Tibial nerve (tissue), 4 donors: ENCODE data around the gene BCL2L13. TPM values are rescaled to one million over a fixed set of nuclear protein-coding genes. Genes with fewer than 3 reads are reported as not detected.

ENCODE experiments used
- DNase-seq, 2 donors: peaks; one replicate each; pipeline ENCODE4 v3.0.0-alpha.2; 2019; ENCODE audit warnings: low spot score in 2 of 2
- H3K27ac ChIP-seq, 4 donors: fragments of 200-600 bp; sonication (generic) in 3 of 4; one replicate each; pipeline ENCODE4 v1.5.1; 2017 to 2019; ENCODE audit warnings: mild to moderate bottlenecking in 1 of 4
- H3K27me3 ChIP-seq, 2 donors: fragments of 200-600 bp; sonication (generic) in 1 of 2; one replicate each; pipeline versions ENCODE4 v1.5.1 to v1.6.0; 2017 to 2019
- H3K36me3 ChIP-seq, 3 donors: fragments of 200-600 bp; sonication (generic); one replicate each; pipeline ENCODE4 v1.5.1; 2018 to 2019
- H3K4me1 ChIP-seq, 4 donors: fragments of 200-600 bp; sonication (generic) in 3 of 4; one replicate each; pipeline ENCODE4 v1.5.1; 2017 to 2019
- H3K4me3 ChIP-seq, 4 donors: fragments of 200-600 bp; sonication (generic) in 3 of 4; one replicate each; pipeline ENCODE4 v1.5.1; 2017 to 2019; ENCODE audit warnings: mild to moderate bottlenecking in 1 of 4, moderate library complexity in 1 of 4
- H3K9me3 ChIP-seq, 4 donors: fragments of 200-600 bp; sonication (generic) in 3 of 4; one replicate each; pipeline ENCODE4 v1.5.1; 2017 to 2019
- EP300 ChIP-seq, 2 donors: sonication (generic); formaldehyde crosslinking; IDR thresholded peaks; one replicate each; pipeline ENCODE4 v1.6.1; 2017; ENCODE audit warnings: antibody characterized with exemption in 2 of 2, mild to moderate bottlenecking in 1 of 2
- POLR2A ChIP-seq, 2 donors: fragments of 450-650 bp; IDR thresholded peaks; one replicate each; pipeline ENCODE4 v1.6.1; 2017; ENCODE audit warnings: antibody characterized with exemption in 2 of 2, mild to moderate bottlenecking in 2 of 2, moderate library complexity in 2 of 2
- WGBS, 2 donors: methylation state at CpG; one replicate each; pipeline ENCODE4 v1.1.5; 2018; 5-methylcytosine and 5-hydroxymethylcytosine counted together
- total RNA-seq, 4 donors: library from RNA; depleted of rRNA; stranded (reverse); fragments of >200 nt; gene quantifications; one replicate each; pipeline ENCODE4 v1.1.0, GENCODE V29; 2016
- TF ChIP-seq, protein P1 (sequence below), 5 experiments: fragments of 200-600 bp in 3 of 5; fragments of 450-650 bp in 2 of 5; sonication (generic) in 3 of 5; IDR thresholded peaks; one replicate each; pipeline ENCODE4 v1.5.1; 2016 to 2019; ENCODE audit warnings: antibody characterized with exemption in 5 of 5, mild to moderate bottlenecking in 3 of 5, moderate library complexity in 2 of 5

Gene BCL2L13
- total RNA-seq, 4 donors from 2014 or later, result 47.4 to 74.7 (median 60.9) TPM

- H3K36me3 ChIP-seq, result no peaks in the 10 kb centered on the region
- H3K9me3 ChIP-seq, result no peaks in the 10 kb centered on the region
- TF ChIP-seq POLR2A (IDR thresholded peaks at IDR 0.05), result no peak
- TF ChIP-seq, protein P1, sequence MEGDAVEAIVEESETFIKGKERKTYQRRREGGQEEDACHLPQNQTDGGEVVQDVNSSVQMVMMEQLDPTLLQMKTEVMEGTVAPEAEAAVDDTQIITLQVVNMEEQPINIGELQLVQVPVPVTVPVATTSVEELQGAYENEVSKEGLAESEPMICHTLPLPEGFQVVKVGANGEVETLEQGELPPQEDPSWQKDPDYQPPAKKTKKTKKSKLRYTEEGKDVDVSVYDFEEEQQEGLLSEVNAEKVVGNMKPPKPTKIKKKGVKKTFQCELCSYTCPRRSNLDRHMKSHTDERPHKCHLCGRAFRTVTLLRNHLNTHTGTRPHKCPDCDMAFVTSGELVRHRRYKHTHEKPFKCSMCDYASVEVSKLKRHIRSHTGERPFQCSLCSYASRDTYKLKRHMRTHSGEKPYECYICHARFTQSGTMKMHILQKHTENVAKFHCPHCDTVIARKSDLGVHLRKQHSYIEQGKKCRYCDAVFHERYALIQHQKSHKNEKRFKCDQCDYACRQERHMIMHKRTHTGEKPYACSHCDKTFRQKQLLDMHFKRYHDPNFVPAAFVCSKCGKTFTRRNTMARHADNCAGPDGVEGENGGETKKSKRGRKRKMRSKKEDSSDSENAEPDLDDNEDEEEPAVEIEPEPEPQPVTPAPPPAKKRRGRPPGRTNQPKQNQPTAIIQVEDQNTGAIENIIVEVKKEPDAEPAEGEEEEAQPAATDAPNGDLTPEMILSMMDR (IDR thresholded peaks at IDR 0.05), result no peak
- TF ChIP-seq EP300 (IDR thresholded peaks at IDR 0.05), result no peak
- H3K27ac ChIP-seq, result no peak overlapping the region
- H3K27me3 ChIP-seq, result no peaks in the 10 kb centered on the region
- no peak for DNase-seq
- H3K4me3 ChIP-seq, result no peak overlapping the region
- H3K4me1 ChIP-seq, result peaks cover 0 to 4% (median 1%) of the 10 kb centered on the region in 4 donors
- WGBS, 2 donors, result 74 to 87% methylated on average over 6 to 7 of the region's 7 CpGs
Measured at GRCh38 chr22:17744430-17744829, 105.9 kb downstream of the BCL2L13 start.

GRCh38 chr22:17746916-17747315 is 108.4 kb downstream of the BCL2L13 start:
- Histone ChIP-seq H3K4me3 (no peak overlapping the region), H3K36me3 (no peaks in the 10 kb centered on the region), H3K27ac (no peak overlapping the region), H3K9me3 (no peaks in the 10 kb centered on the region), H3K4me1 (peaks cover 0 to 4% (median 1%) of the 10 kb centered on the region in 4 donors), H3K27me3 (no peaks in the 10 kb centered on the region)
- TF ChIP-seq POLR2A (IDR thresholded peaks at IDR 0.05) (no peak), EP300 (IDR thresholded peaks at IDR 0.05) (no peak)
- TF ChIP-seq, protein P1 (IDR thresholded peaks at IDR 0.05), result no peak
- no peak for DNase-seq
- 91 to 94% methylated on average over 10 of the region's 10 CpGs for WGBS, 2 donors

DNA sequence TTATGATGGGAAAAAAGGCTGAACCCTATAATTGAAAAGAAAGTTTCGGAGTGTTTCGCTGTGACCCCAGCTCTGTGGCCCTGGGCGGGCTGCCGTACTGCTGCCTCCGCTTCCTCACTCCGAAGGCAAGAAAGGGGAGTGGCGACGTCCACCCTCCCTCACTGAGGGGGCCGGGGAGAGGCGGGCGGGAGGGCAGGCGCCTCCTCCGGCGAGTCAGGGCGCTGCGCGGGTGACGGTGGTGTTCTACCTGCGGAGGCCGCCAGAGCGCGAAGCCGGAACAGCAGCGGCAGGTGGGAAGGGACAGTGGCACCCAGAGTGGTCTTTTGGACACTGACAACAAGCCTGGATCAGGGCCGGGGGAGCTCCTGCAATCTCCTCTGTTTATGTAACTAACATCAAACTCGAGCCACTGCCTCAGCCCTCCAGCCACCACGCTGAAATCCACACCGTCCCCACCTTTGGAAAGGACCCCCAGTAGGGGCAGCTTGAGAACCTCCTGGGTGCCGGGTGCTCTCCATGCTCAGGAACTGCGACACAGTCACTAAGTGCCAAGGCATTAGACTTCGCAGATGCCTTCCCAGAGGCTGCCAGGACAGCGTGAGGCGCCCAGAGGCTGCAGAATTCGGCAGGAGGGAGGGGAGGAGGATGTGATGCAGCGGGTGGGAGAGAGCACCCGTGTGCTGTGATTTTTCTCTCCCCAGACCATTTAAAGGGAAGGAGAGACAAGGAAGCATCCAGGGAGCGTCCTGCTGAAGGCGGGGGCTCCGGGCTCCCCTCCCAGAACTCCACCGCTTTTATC is 110.2 kb downstream of the BCL2L13 start:
- 76 to 79% methylated on average over 36 to 40 of the region's 40 CpGs for WGBS, 2 donors
- H3K9me3 ChIP-seq, result no peaks in the 10 kb centered on the region
- no peak overlapping the region for H3K4me3 ChIP-seq

DNA sequence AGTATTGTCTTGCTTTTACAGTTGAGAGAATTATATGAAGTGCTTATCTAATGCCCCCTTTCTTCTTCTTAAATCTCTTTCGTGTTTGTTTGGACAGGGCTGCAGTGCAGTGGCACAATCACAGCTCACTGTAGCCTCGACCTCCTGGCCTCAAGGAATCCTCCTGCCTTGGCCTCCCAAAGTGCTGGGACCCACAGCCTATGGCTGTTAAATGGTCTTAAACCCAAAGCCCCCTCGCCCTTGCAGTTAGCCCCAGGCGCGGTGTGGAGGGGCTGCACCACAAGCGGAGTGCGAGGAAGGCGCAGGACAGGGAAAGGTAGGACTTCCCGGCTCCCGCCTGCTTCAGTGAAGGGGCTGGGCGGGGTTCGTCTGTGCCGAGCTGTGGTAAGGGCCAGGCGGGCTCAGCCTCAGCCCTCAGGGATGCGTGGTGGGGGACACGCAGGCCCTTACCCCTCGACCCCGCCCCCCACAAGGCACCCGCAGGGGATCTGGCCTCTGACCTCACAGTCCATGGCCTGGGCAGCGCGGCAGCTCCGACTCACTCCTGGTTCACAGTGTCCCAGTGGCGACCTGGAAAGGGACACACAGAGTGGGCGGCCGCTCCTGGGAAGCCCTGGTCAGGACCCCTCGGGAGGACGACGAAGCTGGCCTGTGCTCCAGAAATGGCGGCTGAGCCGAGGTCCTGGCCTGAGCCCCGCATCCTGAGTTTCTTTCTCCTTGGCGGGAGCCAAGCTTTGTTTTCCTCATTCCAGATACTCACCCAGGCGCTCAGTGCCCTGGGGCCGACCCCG is 111.2 kb downstream of the BCL2L13 start:
- Histone ChIP-seq H3K4me1 (no peaks in the 10 kb centered on the region), H3K27me3 (no peaks in the 10 kb centered on the region), H3K4me3 (no peak overlapping the region), H3K27ac (no peak overlapping the region), H3K9me3 (no peaks in the 10 kb centered on the region), H3K36me3 (no peaks in the 10 kb centered on the region)
- TF ChIP-seq POLR2A (IDR thresholded peaks at IDR 0.05) (no peak), EP300 (IDR thresholded peaks at IDR 0.05) (no peak)
- TF ChIP-seq, protein P1 (IDR thresholded peaks at IDR 0.05), result no peak
- WGBS, 2 donors, result 80 to 81% methylated on average over 29 to 32 of the region's 35 CpGs
- no peak for DNase-seq

More for the DNA sequence above, 110.2 kb downstream of the BCL2L13 start:
- no peaks in the 10 kb centered on the region for H3K36me3 ChIP-seq
- H3K4me1 ChIP-seq, result no peaks in the 10 kb centered on the region
- no peak overlapping the region for H3K27ac ChIP-seq
- no peaks in the 10 kb centered on the region for H3K27me3 ChIP-seq
- TF ChIP-seq EP300 (IDR thresholded peaks at IDR 0.05), result no peak
- TF ChIP-seq, protein P1 (IDR thresholded peaks at IDR 0.05), result no peak
- no peak for DNase-seq

DNA sequence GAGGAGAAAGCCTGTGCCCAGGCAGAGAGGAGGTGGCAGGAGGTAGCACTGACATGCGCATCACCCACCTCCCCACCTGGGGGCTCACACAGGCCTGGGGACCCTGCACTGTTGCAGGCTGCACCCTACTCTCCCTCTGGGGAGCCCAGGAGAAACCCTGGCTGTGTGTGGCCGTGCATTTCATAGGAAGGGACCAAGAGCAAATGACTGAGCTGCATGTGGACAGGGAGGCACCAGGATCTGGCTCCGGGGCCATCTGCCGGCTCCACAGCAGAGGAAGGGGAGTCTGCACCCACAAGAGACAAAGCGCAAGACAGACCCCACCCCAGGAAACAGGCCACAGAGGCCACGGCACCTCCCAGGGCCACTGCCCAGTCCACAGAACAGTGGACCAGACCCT is 113.0 kb downstream of the BCL2L13 start:
- no peaks in the 10 kb centered on the region for H3K36me3 ChIP-seq
- WGBS, 2 donors, result 85 to 94% methylated on average over 6 of the region's 6 CpGs
- no peaks in the 10 kb centered on the region for H3K9me3 ChIP-seq
- DNase-seq, result no peak
- H3K27ac ChIP-seq, result no peak overlapping the region
- no peaks in the 10 kb centered on the region for H3K4me1 ChIP-seq
- H3K4me3 ChIP-seq, result no peak overlapping the region
- TF ChIP-seq, protein P1 (IDR thresholded peaks at IDR 0.05), result no peak
- TF ChIP-seq POLR2A (IDR thresholded peaks at IDR 0.05), result no peak
- TF ChIP-seq EP300 (IDR thresholded peaks at IDR 0.05), result no peak
- no peaks in the 10 kb centered on the region for H3K27me3 ChIP-seq
